WTC11 (cell line): ENCODE data around the gene RABGEF1.

Source experiments
- AFF4 ChIP-seq: sonication (generic); formaldehyde crosslinking; IDR thresholded peaks from 2 replicates; pipeline ENCODE4 v1.8.1; 2023; ENCODE audit warnings: mild to moderate bottlenecking, missing genetic modification reagents, borderline replicate concordance
- ATF2 ChIP-seq: sonication (generic); formaldehyde crosslinking; IDR thresholded peaks from 2 replicates; pipeline ENCODE4 v1.8.1; 2022; ENCODE audit warnings: low read depth, missing genetic modification reagents, borderline replicate concordance
- CBFB ChIP-seq: sonication (generic); formaldehyde crosslinking; IDR thresholded peaks from 2 replicates; pipeline ENCODE4 v1.8.1; 2022; ENCODE audit warnings: mild to moderate bottlenecking, low read depth, missing genetic modification reagents
- CREB1 ChIP-seq: sonication (generic); formaldehyde crosslinking; IDR thresholded peaks from 2 replicates; pipeline ENCODE4 v1.8.0; 2023; ENCODE audit warnings: mild to moderate bottlenecking, missing genetic modification reagents
- CREM ChIP-seq: sonication (generic); formaldehyde crosslinking; IDR thresholded peaks from 2 replicates; pipeline ENCODE4 v1.8.1; 2022; ENCODE audit warnings: mild to moderate bottlenecking, missing genetic modification reagents, moderate library complexity
- CTCF ChIP-seq: fragments of 200-600 bp; IDR thresholded peaks from 2 replicates; pipeline ENCODE4 v1.8.0; 2022; ENCODE audit warnings: antibody characterized with exemption
- E2F1 ChIP-seq: sonication (generic); formaldehyde crosslinking; IDR thresholded peaks from 2 replicates; pipeline ENCODE4 v1.8.0; 2022; ENCODE audit warnings: mild to moderate bottlenecking, missing genetic modification reagents
- E2F4 ChIP-seq: sonication (generic); formaldehyde crosslinking; IDR thresholded peaks from 2 replicates; pipeline ENCODE4 v1.8.1; 2022; ENCODE audit warnings: low read depth, mild to moderate bottlenecking, moderate library complexity, missing genetic modification reagents, borderline replicate concordance
- E2F5 ChIP-seq: sonication (generic); formaldehyde crosslinking; IDR thresholded peaks from 2 replicates; pipeline ENCODE4 v1.8.1; 2022; ENCODE audit warnings: mild to moderate bottlenecking, moderate library complexity, missing genetic modification reagents
- NFYB ChIP-seq: sonication (generic); formaldehyde crosslinking; conservative IDR thresholded peaks from 2 replicates; pipeline ENCODE4 v1.8.0; 2022; ENCODE audit warnings: low read depth, missing genetic modification reagents
- NR2C2 ChIP-seq: sonication (generic); formaldehyde crosslinking; IDR thresholded peaks from 2 replicates; pipeline ENCODE4 v1.8.0; 2022; ENCODE audit warnings: mild to moderate bottlenecking, missing genetic modification reagents
- SMAD4 ChIP-seq: sonication (generic); formaldehyde crosslinking; IDR thresholded peaks from 2 replicates; pipeline ENCODE4 v1.8.0; 2022; ENCODE audit warnings: mild to moderate bottlenecking, missing genetic modification reagents
- USF2 ChIP-seq: sonication (generic); formaldehyde crosslinking; IDR thresholded peaks from 2 replicates; pipeline ENCODE4 v1.8.1; 2023; ENCODE audit warnings: mild to moderate bottlenecking, missing genetic modification reagents, moderate library complexity

- peak; percentile 78 for TF ChIP-seq CTCF
- TF ChIP-seq CREB1 (CRISPR knock-in tag) = no peak
- no peak for TF ChIP-seq USF2
- TF ChIP-seq CBFB = no peak
- TF ChIP-seq AFF4 (CRISPR knock-in tag) = no peak
- no peak for TF ChIP-seq E2F1 (CRISPR knock-in tag)
- TF ChIP-seq NR2C2 (CRISPR knock-in tag) = no peak
- TF ChIP-seq SMAD4 (CRISPR knock-in tag) = no peak
- TF ChIP-seq E2F4 (CRISPR knock-in tag) = no peak
- TF ChIP-seq NFYB (CRISPR knock-in tag) = no peak
- no peak for TF ChIP-seq E2F5 (CRISPR knock-in tag)
- TF ChIP-seq ATF2 (CRISPR knock-in tag) = no peak
- TF ChIP-seq CREM (CRISPR knock-in tag) = no peak
These were observed 96.5 kb downstream of the RABGEF1 start for GRCh38 chr7:66837007-66837406.
